ENCODE measurements around the gene NHLH1.
A peak's percentile ranks its signal among the peaks of the same experiment; 100 is the strongest.

NHLH1 gene

DNA sequence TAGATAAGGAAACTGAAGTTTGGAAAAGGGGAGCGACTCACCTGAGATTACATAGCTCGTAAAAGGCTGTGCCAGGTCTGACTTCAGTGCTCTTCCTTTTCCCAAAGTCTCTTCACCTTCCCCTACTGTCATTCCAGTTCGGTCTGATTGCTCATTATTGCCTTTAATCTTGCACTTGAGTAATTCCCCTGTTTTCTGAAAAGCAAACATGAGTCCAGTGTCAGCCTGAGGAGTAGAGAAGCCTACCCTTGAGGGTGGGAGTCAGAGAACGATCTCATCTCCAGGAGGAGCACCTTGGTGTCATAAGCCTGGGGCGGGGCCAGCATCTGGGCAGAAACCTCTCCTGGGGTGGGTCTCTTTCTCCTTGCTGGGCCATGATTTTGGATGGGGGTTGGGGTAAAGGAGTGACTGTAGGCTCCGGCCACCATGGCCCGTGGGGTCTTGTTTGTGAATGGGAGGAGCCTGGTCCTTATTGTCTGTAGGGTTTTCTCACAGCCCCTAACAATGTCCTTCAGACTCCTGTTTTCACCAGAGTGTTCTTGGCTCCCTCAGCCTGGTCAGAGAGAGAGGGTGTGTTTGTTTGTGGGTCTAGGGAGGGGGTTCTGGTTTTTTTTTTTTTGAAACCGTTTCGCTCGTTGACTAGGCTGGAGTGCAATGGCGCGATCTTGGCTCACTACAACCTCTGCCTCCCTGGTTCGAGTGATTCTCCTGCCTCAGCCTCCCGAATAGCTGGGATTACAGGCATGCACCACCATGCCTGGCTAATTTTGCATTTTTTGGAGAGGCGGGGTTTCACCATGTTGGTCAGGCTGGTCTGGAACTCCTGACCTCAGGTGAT lies 39.5 kb downstream of the NHLH1 start:
- H3K36me3 ChIP-seq (ENCODE audit: insufficient read depth, low read length): no peaks in the 10 kb centered on the region
- no peaks in the 10 kb centered on the region for H3K27me3 ChIP-seq (ENCODE audit: control insufficient read depth in 1 of 2, insufficient read depth in 2 of 2, low read length in 2 of 2)
- no peak overlapping the region for H3K9ac ChIP-seq (ENCODE audit: low read length)
- peaks cover 24% of the 10 kb centered on the region for H3K4me1 ChIP-seq (ENCODE audit: insufficient read depth, low read length)
- no peaks in the 10 kb centered on the region for H3K9me3 ChIP-seq (ENCODE audit: low read length)
- H3K27ac ChIP-seq (ENCODE audit: low read depth, low read length): no peak overlapping the region
- H3K4me3 ChIP-seq (ENCODE audit: low read depth in 1 of 2, low read length in 2 of 2): no peak overlapping the region

GRCh38 chr1:160407839-160408801 lies 41.2 kb downstream of the NHLH1 start:
- H3K9ac ChIP-seq (ENCODE audit: low read length): no peak overlapping the region
- H3K27ac ChIP-seq (ENCODE audit: low read depth, low read length): no peak overlapping the region
- H3K9me3 ChIP-seq (ENCODE audit: low read length): no peaks in the 10 kb centered on the region

GRCh38 chr1:160408864-160409263 lies 42.0 kb downstream of the NHLH1 start:
- Histone ChIP-seq H3K27me3 (ENCODE audit: control insufficient read depth in 1 of 2, insufficient read depth in 2 of 2, low read length in 2 of 2) (no peaks in the 10 kb centered on the region), H3K27ac (ENCODE audit: low read depth, low read length) (no peak overlapping the region), H3K9ac (ENCODE audit: low read length) (no peak overlapping the region), H3K9me3 (ENCODE audit: low read length) (no peaks in the 10 kb centered on the region), H3K36me3 (ENCODE audit: insufficient read depth, low read length) (no peaks in the 10 kb centered on the region), H3K4me3 (ENCODE audit: low read depth in 1 of 2, low read length in 2 of 2) (no peak overlapping the region), H3K4me1 (ENCODE audit: insufficient read depth, low read length) (peaks cover 21% of the 10 kb centered on the region)

More at GRCh38 chr1:160407839-160408801, 41.2 kb downstream of the NHLH1 start:
- Histone ChIP-seq H3K4me1 (ENCODE audit: insufficient read depth, low read length) (peaks cover 21% of the 10 kb centered on the region), H3K4me3 (ENCODE audit: low read depth in 1 of 2, low read length in 2 of 2) (no peak overlapping the region), H3K27me3 (ENCODE audit: control insufficient read depth in 1 of 2, insufficient read depth in 2 of 2, low read length in 2 of 2) (no peaks in the 10 kb centered on the region), H3K36me3 (ENCODE audit: insufficient read depth, low read length) (no peaks in the 10 kb centered on the region)

- Histone ChIP-seq H3K4me1 (ENCODE audit: insufficient read depth, low read length) (peaks cover 21% of the 10 kb centered on the region), H3K27me3 (ENCODE audit: control insufficient read depth in 1 of 2, insufficient read depth in 2 of 2, low read length in 2 of 2) (no peaks in the 10 kb centered on the region), H3K9ac (ENCODE audit: low read length) (no peak overlapping the region), H3K27ac (ENCODE audit: low read depth, low read length) (no peak overlapping the region), H3K4me3 (ENCODE audit: low read depth in 1 of 2, low read length in 2 of 2) (peak overlapping the region in 1 of 2 donors; percentile 3), H3K36me3 (ENCODE audit: insufficient read depth, low read length) (no peaks in the 10 kb centered on the region), H3K9me3 (ENCODE audit: low read length) (no peaks in the 10 kb centered on the region)
Measured at GRCh38 chr1:160409486-160409885, 42.6 kb downstream of the NHLH1 start.

DNA sequence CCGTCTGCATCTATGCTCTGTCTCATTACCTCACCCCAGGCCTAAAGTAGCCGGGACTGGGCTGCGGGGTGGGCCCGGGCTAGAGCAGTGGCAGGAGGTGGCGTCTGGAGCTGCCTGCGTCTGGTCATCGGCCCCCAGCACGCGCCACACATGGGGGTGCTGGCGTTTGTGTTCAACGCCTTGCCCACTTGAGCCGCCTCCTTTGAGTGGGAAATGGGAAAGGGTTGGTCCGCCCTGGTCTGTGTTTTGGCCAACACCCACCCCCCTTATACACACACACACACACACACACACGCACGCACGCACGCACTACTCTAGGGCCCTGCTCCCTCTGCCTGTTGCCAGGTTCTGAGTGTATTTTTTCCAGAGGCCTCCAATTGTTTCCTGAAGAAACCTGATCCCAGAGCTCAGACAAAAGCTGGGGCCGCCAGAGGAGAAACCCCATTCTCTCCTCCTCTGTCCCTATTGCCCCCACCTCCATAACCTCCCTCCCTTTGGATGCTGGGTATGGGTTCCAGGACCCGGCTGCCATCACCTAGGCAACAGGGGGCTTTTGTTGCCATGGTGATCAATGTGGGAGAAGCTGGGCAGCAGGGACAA lies 43.6 kb downstream of the NHLH1 start:
- no peaks in the 10 kb centered on the region for H3K27me3 ChIP-seq (ENCODE audit: control insufficient read depth in 1 of 2, insufficient read depth in 2 of 2, low read length in 2 of 2)
- H3K9ac ChIP-seq (ENCODE audit: low read length): no peak overlapping the region
- peaks cover 21% of the 10 kb centered on the region for H3K4me1 ChIP-seq (ENCODE audit: insufficient read depth, low read length)
- H3K36me3 ChIP-seq (ENCODE audit: insufficient read depth, low read length): no peaks in the 10 kb centered on the region
- no peaks in the 10 kb centered on the region for H3K9me3 ChIP-seq (ENCODE audit: low read length)
- no peak overlapping the region for H3K27ac ChIP-seq (ENCODE audit: low read depth, low read length)
- H3K4me3 ChIP-seq (ENCODE audit: low read depth in 1 of 2, low read length in 2 of 2): peak overlapping the region in 1 of 2 donors; percentile 3

DNA sequence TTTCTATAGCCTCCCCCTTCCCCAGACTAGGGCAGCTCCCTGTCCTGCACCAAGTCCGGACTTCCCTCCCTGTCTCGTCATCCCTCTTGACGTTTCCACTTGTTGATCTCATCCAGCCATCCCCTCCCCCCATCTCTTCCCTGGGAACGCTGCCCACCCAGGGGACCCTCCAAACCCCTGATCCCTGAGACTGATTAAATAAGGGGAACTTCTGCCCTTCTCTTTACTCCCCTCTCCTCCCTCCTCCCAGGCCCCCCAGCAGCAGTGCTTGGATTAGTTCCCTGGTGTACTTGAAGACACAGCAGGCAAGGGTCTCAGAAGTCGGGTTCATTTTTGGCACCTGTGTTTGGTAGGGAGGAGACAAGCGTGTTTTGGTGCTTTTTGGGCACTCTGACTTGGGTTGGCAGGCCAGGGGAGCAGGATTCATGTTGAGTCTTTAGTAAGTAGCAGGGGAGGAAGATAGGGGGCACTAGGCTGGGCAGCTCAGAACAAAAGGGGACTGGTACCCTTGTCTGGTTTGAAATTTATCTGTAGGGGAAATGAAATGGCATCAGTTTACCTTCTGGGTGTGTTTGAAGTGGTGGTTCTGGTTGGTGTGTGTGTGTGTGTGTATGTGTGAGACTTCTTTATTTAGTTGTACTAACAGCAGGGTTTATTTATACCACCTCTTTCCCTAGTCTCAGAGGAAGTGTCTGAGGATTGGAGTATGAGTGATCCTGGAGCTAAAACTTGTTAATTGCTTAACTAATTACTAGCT lies 44.6 kb downstream of the NHLH1 start:
- peaks cover 21% of the 10 kb centered on the region for H3K4me1 ChIP-seq (ENCODE audit: insufficient read depth, low read length)
- H3K27ac ChIP-seq (ENCODE audit: low read depth, low read length): no peak overlapping the region
- no peaks in the 10 kb centered on the region for H3K27me3 ChIP-seq (ENCODE audit: control insufficient read depth in 1 of 2, insufficient read depth in 2 of 2, low read length in 2 of 2)
- H3K9ac ChIP-seq (ENCODE audit: low read length): no peak overlapping the region
- no peaks in the 10 kb centered on the region for H3K9me3 ChIP-seq (ENCODE audit: low read length)
- no peaks in the 10 kb centered on the region for H3K36me3 ChIP-seq (ENCODE audit: insufficient read depth, low read length)
- no peak overlapping the region for H3K4me3 ChIP-seq (ENCODE audit: low read depth in 1 of 2, low read length in 2 of 2)

DNA sequence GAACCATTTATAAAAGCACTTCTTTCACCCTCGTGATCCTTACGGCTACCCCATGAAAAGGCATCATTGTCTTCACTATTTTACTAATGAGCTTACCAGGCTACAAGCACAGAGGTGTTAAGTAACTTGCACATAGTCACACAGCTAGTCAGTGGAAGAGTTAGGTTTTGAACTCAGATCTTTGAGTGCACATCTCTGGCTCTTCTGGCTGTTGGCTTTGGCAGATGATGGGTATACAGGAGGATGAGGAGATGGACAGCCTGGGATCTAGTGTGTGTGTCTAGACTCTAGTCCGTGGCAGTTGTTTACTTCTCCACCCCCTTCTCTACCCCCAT lies 45.1 kb downstream of the NHLH1 start:
- H3K27me3 ChIP-seq (ENCODE audit: control insufficient read depth in 1 of 2, insufficient read depth in 2 of 2, low read length in 2 of 2): no peaks in the 10 kb centered on the region
- H3K9me3 ChIP-seq (ENCODE audit: low read length): no peaks in the 10 kb centered on the region
- H3K9ac ChIP-seq (ENCODE audit: low read length): no peak overlapping the region
- H3K4me1 ChIP-seq (ENCODE audit: insufficient read depth, low read length): peaks cover 21% of the 10 kb centered on the region
- no peaks in the 10 kb centered on the region for H3K36me3 ChIP-seq (ENCODE audit: insufficient read depth, low read length)
- H3K27ac ChIP-seq (ENCODE audit: low read depth, low read length): no peak overlapping the region
- H3K4me3 ChIP-seq (ENCODE audit: low read depth in 1 of 2, low read length in 2 of 2): no peak overlapping the region

DNA sequence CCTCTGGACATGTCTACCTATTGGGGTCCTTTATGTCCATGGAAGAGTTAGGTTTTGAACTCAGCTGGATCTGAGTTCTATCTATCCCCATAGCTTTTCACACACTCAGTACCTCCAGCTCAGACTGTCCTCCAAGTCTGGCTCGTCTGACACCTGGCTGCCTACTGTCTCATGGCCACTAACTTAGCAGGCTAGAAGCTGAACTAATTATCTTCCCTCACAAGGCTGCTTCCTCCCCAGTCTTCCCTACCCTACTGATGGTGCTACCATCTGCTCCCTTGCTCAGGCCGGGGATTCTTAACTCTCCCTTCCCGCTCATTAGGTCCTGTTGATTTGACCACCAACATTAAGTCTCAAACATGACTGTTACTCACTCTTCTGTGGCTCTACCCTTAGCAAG lies 46.8 kb downstream of the NHLH1 start:
- Histone ChIP-seq H3K36me3 (ENCODE audit: insufficient read depth, low read length) (no peaks in the 10 kb centered on the region), H3K9ac (ENCODE audit: low read length) (no peak overlapping the region), H3K4me1 (ENCODE audit: insufficient read depth, low read length) (peaks cover 21% of the 10 kb centered on the region), H3K4me3 (ENCODE audit: low read depth in 1 of 2, low read length in 2 of 2) (no peak overlapping the region), H3K27ac (ENCODE audit: low read depth, low read length) (no peak overlapping the region), H3K27me3 (ENCODE audit: control insufficient read depth in 1 of 2, insufficient read depth in 2 of 2, low read length in 2 of 2) (no peaks in the 10 kb centered on the region), H3K9me3 (ENCODE audit: low read length) (no peaks in the 10 kb centered on the region)

DNA sequence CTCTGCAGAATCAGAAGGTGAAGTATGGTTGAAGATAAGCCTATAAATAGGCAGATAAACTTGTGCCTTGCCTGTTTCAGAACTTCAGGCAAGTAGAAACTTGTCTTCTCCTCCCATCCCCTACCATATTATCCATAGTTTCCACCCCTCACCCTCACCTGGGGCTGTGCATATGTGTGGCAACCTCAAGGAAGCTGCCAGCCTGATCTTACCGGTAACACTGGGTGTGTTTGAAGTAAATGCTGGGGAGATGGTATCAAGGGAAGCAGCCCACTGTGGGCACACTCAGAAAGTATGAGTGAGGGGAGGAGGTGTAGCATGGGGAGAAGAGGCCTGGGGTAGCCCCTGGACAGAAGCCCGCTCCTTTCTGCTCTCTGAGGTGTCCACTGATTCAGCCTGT lies 48.0 kb downstream of the NHLH1 start:
- H3K9ac ChIP-seq (ENCODE audit: low read length): no peak overlapping the region
- H3K9me3 ChIP-seq (ENCODE audit: low read length): no peaks in the 10 kb centered on the region
- H3K27me3 ChIP-seq (ENCODE audit: control insufficient read depth in 1 of 2, insufficient read depth in 2 of 2, low read length in 2 of 2): no peaks in the 10 kb centered on the region
- no peak overlapping the region for H3K27ac ChIP-seq (ENCODE audit: low read depth, low read length)
- H3K4me3 ChIP-seq (ENCODE audit: low read depth in 1 of 2, low read length in 2 of 2): no peak overlapping the region
- no peaks in the 10 kb centered on the region for H3K36me3 ChIP-seq (ENCODE audit: insufficient read depth, low read length)
- peaks cover 18% of the 10 kb centered on the region for H3K4me1 ChIP-seq (ENCODE audit: insufficient read depth, low read length)

- Histone ChIP-seq H3K36me3 (ENCODE audit: insufficient read depth, low read length) (no peaks in the 10 kb centered on the region), H3K27me3 (ENCODE audit: control insufficient read depth in 1 of 2, insufficient read depth in 2 of 2, low read length in 2 of 2) (no peaks in the 10 kb centered on the region), H3K4me3 (ENCODE audit: low read depth in 1 of 2, low read length in 2 of 2) (no peak overlapping the region), H3K27ac (ENCODE audit: low read depth, low read length) (no peak overlapping the region), H3K9ac (ENCODE audit: low read length) (no peak overlapping the region), H3K4me1 (ENCODE audit: insufficient read depth, low read length) (peaks cover 10% of the 10 kb centered on the region), H3K9me3 (ENCODE audit: low read length) (no peaks in the 10 kb centered on the region)
Measured at GRCh38 chr1:160415696-160416290, 48.9 kb downstream of the NHLH1 start.
